GM20000 (cell line): ENCODE measurements around the gene PLAC9.

ENCODE experiments used
- DNase-seq: peaks from one replicate; pipeline ENCODE4 v3.0.0; 2012; ENCODE audit warnings: low spot score
- CTCF ChIP-seq: IDR thresholded peaks from 2 replicates; pipeline ENCODE4 v1.5.1; 2012; ENCODE audit warnings: mild to moderate bottlenecking, control low read depth; ENCODE audit errors: extremely low read depth, missing control alignments

The PLAC9 gene

GRCh38 chr10:80168679-80169380 lies 36.3 kb downstream of the PLAC9 start:
- peak; percentile 63 for DNase-seq
- peak; percentile 39 for TF ChIP-seq CTCF

- DNase-seq: no peak
- TF ChIP-seq CTCF: no peak
Observed at GRCh38 chr10:80170026-80170425, 37.5 kb downstream of the PLAC9 start.

GRCh38 chr10:80170641-80171040 lies 38.1 kb downstream of the PLAC9 start:
- no peak for DNase-seq
- no peak for TF ChIP-seq CTCF

GRCh38 chr10:80171248-80171660 lies 38.7 kb downstream of the PLAC9 start:
- no peak for TF ChIP-seq CTCF
- no peak for DNase-seq

DNA sequence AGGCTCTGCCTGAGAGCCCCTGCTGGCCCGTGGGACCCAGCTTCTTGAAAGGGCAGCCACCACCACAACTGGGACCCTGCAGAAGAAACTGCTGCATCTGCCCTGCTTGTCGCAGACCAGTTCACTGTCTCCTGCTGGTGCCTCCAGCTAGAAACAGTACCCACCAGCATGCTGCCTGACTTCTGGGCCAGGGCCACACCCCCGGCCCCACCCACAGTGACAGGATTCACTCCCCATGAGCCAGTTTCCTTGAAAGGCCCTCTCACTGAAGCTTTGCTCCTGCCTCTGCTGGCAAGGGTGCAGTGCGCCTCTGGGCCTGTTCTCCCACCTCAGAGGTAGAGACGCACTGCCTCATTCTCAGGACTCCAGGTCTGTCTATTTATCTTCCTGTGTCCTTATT lies 40.4 kb downstream of the PLAC9 start:
- DNase-seq: no peak
- TF ChIP-seq CTCF: no peak

GRCh38 chr10:80173466-80173865 lies 40.9 kb downstream of the PLAC9 start:
- TF ChIP-seq CTCF: no peak
- no peak for DNase-seq

DNA sequence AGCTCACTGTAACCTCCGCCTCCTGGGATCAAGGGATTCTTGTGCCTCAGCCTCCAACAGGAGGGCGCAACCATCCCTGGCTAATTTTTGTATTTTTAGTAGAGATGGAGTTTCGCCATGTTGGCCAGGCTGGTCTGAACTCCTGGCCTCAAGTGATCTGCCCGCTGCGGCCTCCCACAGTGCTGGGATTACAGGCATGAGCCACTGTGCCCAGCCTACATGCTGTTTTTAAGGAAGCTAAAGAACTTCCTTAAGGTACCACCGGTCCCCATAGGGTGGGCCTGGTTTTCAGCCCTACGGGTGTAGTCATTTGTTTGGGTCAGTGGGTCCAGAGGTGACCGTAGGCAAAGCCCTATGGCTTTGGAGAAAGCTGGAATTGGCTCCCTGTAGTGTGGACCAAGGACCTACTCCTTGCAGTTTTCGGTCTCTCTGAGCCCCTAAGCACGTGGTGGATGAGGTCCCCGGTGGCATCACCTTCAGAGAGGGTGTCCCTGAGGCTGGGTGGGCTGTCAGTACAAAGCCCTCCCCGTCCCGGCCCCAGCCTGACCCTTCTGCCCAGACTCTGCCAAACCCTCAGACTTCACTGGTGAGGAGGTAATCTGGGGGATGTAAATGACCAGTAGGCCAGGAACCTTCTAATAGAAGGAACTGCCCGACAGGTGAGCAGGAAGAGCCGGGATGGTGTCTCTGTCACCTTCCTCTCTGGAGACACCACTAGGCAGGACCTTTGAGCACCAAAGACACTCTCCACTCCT lies 42.3 kb downstream of the PLAC9 start:
- TF ChIP-seq CTCF: no peak
- DNase-seq: no peak
